Measurements from ENCODE around the gene S100A13.
A peak's percentile ranks its signal among the peaks of the same experiment; 100 is the strongest.
"Not testable (repeated sequence)": the region's sequence is repeated elsewhere in the genome, so short reads cannot be mapped to it uniquely, and the experiment has no call there.

Gene S100A13

GRCh38 chr1:153647346-153647714, 20.0 kb upstream of the S100A13 start:
- no peak for DNase-seq

GRCh38 chr1:153646672-153647345, 19.5 kb upstream of the S100A13 start:
- no peak for DNase-seq

GRCh38 chr1:153643816-153644215, 16.5 kb upstream of the S100A13 start:
- DNase-seq = no peak

GRCh38 chr1:153643100-153643499, 15.8 kb upstream of the S100A13 start:
- no peak for DNase-seq

GRCh38 chr1:153642161-153642560, 14.9 kb upstream of the S100A13 start:
- DNase-seq = no peak

GRCh38 chr1:153640861-153641260, 13.6 kb upstream of the S100A13 start:
- no peak for DNase-seq

GRCh38 chr1:153640213-153640612, 12.9 kb upstream of the S100A13 start:
- DNase-seq = not testable (repeated sequence)

GRCh38 chr1:153639280-153639679, 12.0 kb upstream of the S100A13 start:
- no peak for DNase-seq

GRCh38 chr1:153638261-153638660, 11.0 kb upstream of the S100A13 start:
- no peak for DNase-seq

GRCh38 chr1:153636312-153636711, 9.0 kb upstream of the S100A13 start:
- no peak for DNase-seq

GRCh38 chr1:153635872-153636271, 8.6 kb upstream of the S100A13 start:
- no peak for DNase-seq

- DNase-seq = peak; percentile 95
These were observed 6.7 kb upstream of the S100A13 start, which contains the start of gene CHTOP for GRCh38 chr1:153633754-153634665. Gene CHTOP, plus strand, starts transcription at chr1:153634066. Its CDS starts 2,523 bp downstream, at chr1:153636589.

GRCh38 chr1:153633161-153633753, 6.0 kb upstream of the S100A13 start:
- DNase-seq = no peak

- DNase-seq = no peak
These were observed 4.0 kb upstream of the S100A13 start for GRCh38 chr1:153631047-153632022.

GRCh38 chr1:153630384-153630783, 3.1 kb upstream of the S100A13 start:
- no peak for DNase-seq

GRCh38 chr1:153629971-153630370, 2.7 kb upstream of the S100A13 start:
- no peak for DNase-seq

- no peak for DNase-seq
These were observed 2.0 kb upstream of the S100A13 start for GRCh38 chr1:153629343-153629665.

GRCh38 chr1:153628638-153629342, 1.5 kb upstream of the S100A13 start:
- no peak for DNase-seq

GRCh38 chr1:153627715-153628626, 666 bp upstream of the S100A13 start, which contains the start of gene S100A1:
Gene S100A1, plus strand, starts transcription at chr1:153628434. Its CDS starts 2,088 bp downstream, at chr1:153630522.
- DNase-seq = no peak

GRCh38 chr1:153626477-153626903, 815 bp downstream of the S100A13 start:
- DNase-seq = no peak

Data from T1000 (cell line).